WI38 (cell line): Measurements from ENCODE around the gene RBM20.

Experiments
- H3K4me3 ChIP-seq: 2 replicates; pipeline ENCODE4 v1.5.1; 2011; ENCODE audit warnings: low read depth, mild to moderate bottlenecking, control low read depth, low read length
- TF ChIP-seq, protein P1 (sequence below): IDR thresholded peaks from 2 replicates; pipeline ENCODE4 v1.5.1; 2012; ENCODE audit warnings: low read depth, mild to moderate bottlenecking, control low read depth, low read length

Gene RBM20

DNA sequence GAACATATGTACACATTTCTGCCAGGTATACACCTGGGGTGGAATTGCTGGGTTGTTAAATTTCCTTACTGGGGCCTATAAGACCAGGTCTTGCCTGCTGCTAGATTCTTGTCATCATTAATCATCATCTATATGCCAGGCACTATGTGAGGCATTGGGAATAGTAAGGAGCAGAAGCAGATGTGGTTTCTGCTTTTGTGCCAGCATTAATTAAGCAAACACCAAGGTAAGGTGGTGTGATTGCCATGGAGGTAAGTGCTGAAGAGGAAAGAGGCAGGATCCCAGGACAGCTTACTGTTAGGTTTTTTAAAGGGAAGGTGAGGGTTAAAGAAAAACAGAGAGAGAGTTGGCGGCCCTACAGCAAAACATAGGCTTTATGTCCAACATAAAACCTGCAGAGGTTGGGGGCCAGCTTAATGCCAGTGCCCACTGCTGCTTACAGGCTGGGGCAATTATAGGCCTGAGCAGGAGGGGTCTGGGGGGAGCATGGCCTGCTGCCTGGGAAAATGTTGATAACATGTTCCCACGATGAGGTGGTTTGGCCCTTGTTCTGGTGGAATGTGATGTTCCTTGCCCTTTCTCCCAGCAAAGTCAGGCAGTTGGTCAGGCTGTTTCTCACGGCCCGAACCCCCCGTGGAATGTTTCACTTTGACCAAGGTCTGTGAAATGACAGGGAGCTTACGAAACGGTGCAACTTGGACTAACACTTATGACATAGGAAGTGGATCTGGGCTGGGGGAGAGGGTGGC lies 93.9 kb downstream of the RBM20 start:
- TF ChIP-seq, protein P1, sequence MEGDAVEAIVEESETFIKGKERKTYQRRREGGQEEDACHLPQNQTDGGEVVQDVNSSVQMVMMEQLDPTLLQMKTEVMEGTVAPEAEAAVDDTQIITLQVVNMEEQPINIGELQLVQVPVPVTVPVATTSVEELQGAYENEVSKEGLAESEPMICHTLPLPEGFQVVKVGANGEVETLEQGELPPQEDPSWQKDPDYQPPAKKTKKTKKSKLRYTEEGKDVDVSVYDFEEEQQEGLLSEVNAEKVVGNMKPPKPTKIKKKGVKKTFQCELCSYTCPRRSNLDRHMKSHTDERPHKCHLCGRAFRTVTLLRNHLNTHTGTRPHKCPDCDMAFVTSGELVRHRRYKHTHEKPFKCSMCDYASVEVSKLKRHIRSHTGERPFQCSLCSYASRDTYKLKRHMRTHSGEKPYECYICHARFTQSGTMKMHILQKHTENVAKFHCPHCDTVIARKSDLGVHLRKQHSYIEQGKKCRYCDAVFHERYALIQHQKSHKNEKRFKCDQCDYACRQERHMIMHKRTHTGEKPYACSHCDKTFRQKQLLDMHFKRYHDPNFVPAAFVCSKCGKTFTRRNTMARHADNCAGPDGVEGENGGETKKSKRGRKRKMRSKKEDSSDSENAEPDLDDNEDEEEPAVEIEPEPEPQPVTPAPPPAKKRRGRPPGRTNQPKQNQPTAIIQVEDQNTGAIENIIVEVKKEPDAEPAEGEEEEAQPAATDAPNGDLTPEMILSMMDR, result no peak
- H3K4me3 ChIP-seq, result no peak overlapping the region

GRCh38 chr10:110739811-110740271 lies 95.7 kb downstream of the RBM20 start:
- no peak overlapping the region for H3K4me3 ChIP-seq
- TF ChIP-seq, protein P1, result no peak

DNA sequence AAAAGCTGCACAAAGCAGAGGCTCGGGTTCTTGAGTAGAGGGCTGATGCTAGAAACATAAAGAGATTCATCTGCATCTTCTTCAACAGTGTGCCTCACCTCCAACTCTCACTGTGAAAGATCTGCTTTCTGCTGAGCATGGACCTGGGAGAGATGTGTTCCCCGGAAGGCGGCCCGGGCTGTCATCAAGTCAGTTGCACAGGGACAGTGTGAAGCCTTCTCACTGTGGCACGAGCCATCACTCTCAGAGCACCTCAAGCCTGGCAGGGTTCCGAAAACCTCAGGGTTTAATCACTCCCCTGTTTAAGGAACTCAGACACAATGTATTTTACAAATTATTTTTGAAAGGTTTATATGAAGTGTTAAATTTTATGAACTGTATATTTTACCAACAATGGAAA lies 98.7 kb downstream of the RBM20 start:
- TF ChIP-seq, protein P1, result no peak
- H3K4me3 ChIP-seq, result no peak overlapping the region

- H3K4me3 ChIP-seq, result no peak overlapping the region
- TF ChIP-seq, protein P1, result no peak
Observed at GRCh38 chr10:110744782-110745181, 100.6 kb downstream of the RBM20 start.

GRCh38 chr10:110746254-110746826 lies 102.2 kb downstream of the RBM20 start:
- TF ChIP-seq, protein P1, result peak; percentile 69
- no peak overlapping the region for H3K4me3 ChIP-seq

- no peak overlapping the region for H3K4me3 ChIP-seq
- TF ChIP-seq, protein P1, result no peak
Observed at GRCh38 chr10:110746969-110747608, 103.0 kb downstream of the RBM20 start.
